HFF-Myc (cell line): ENCODE results near the gene SLC47A1.

Experiments used
- DNase-seq: peaks from one replicate; pipeline ENCODE4 v3.0.0-alpha.2; 2011; ENCODE audit warnings: low read depth; ENCODE audit errors: extremely low read depth
- H3K4me3 ChIP-seq: replicated peaks from 2 replicates; pipeline ENCODE4 v1.5.1; 2011; ENCODE audit warnings: low read depth, mild to moderate bottlenecking, control low read depth, low read length
- CTCF ChIP-seq: IDR thresholded peaks from 2 replicates; pipeline ENCODE4 v1.5.1; 2012; ENCODE audit warnings: mild to moderate bottlenecking, low read depth, low read length, control low read depth; ENCODE audit errors: missing control alignments

Gene SLC47A1

GRCh38 chr17:19626079-19626478 lies 92.4 kb downstream of the SLC47A1 start:
- H3K4me3 ChIP-seq: no peak overlapping the region
- DNase-seq: no peak
- TF ChIP-seq CTCF: no peak
